Caki2 (cell line): ENCODE results near the gene ATL3. TPM values are rescaled to one million over a fixed set of nuclear protein-coding genes. Genes with fewer than 3 reads are reported as not detected.

ENCODE experiments used
- DNase-seq: peaks from one replicate; pipeline ENCODE4 v3.0.0-alpha.2; 2015; ENCODE audit warnings: low read depth
- in situ Hi-C: cut with HindIII; loops from 2 replicates; pipeline ENCODE4 v1.10.0; 2016; ENCODE audit warnings: low sequenced_read_pairs, low pct_unique_long_range_greater_than_20kb, mixed read lengths
- total RNA-seq: library from RNA; depleted of rRNA; stranded (reverse); fragments of >200 nt; shearing (Covaris generic); gene quantifications from 2 replicates; pipeline ENCODE4 v1.2.3, GENCODE V29; 2014; ENCODE audit warnings: low replicate concordance

Gene ATL3
- total RNA-seq, 1 experiment from 2014 or later = 58.7 TPM

DNA sequence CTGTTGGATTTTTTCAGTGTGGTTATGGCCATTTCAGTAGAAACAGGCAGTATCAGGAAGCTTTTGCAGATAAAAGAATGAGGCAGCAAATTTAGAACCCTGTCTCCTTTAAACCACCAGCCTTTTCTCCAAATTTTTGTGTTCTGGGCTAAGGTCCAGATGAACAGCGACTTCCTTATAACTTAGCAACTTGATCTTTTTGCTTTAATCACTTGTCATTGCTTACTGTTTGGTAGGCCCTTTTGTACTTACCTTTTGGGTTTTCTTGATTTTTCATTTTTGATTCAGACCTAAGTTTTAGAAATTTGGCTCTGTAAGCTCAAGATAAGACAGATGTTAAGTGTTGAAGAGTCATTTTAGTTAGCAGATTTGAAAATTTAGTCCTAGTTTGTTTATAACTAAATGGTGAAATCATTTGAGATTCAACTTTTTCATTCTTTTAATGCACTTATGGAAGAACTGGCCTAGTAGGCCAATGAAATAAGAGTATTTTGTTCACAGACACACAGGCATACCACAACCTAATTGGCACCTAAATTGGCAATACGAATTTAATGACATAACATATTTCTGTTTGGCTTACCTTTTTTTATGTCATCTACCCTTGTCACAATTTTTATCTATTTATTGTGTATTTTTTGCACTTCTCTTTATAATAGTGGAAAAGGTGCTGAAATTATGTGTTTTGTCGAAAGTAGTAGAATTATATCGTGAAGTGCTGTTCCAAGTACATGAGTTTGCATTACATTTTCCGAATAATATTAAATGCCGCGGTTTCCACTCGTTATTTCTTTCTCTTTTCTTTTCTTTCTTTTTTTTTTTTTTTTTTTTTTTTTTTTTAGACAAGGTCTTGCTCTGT is 12.2 kb upstream of the ATL3 start:
- in situ Hi-C loops = no loop called here
- no peak for DNase-seq

DNA sequence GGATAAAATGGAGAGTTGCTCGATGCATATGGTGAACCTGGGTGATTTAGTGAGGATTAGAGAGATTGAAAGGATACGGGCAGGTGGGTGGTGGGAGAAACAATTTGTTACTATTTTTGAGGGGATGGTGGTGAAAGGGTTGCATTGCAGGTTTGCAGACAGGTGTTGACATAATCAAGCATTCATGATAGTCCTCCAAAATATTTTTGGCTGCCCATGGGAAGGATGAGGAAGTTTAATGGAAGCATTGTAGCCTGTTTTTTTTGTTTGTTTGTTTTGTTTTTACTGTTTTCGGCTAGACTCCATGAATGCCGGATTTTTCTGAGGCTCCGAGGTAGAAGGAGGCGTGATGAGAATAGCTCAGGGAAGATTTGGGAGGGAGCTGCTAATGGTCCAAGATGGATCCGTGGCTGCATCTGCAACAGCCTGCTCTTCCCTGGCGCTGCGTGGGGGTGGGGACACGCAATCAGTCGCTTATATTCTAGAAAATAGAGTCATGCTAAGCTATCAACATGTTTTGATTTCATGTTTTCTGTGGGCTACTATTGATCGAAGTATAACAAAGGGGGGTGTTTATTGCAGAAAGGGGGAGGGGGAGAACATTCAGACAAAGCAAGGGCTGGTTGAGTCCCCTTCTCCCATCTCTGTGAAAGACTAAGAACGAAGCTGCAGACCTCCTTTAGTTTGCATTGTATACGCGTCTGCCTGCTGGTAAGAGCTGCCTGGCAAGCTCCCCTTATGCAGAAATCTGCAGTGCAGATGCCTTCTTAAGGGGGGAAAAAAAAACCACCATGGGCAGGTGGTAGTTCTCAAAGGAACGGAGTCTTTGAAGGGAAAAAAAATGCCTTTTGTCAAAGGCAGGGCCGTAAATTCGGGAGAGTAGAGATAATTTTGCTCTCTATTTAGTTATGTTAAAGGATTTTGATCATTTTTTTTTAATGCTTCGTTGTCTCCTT is 11.2 kb upstream of the ATL3 start:
- DNase-seq = no peak
- in situ Hi-C loops = no loop called here

DNA sequence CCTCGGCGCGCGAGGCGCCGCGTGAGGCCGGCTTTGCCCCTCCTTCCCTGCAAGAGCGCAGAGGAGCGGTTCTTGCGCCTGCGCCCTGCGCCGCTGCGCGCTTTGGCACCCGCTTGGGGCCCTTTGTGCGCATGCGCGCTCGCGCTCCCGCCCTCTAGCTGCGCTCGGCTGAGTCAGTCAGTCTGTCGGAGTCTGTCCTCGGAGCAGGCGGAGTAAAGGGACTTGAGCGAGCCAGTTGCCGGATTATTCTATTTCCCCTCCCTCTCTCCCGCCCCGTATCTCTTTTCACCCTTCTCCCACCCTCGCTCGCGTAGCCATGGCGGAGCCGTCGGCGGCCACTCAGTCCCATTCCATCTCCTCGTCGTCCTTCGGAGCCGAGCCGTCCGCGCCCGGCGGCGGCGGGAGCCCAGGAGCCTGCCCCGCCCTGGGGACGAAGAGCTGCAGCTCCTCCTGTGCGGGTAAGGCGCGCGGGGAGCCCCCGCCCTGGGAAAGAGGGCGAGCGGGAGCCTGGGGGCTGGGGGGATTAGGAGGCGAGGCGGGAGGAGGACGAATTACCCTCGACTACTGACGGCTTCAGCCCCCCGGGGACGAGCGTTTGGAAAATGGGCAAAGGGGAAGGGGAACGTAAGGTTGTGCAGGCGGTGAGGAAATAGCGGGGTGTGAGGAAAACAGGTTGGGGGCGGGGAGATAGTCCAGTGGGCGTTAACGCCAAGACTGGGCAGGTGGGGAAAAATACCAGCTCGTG is 10.3 kb upstream of the ATL3 start, which contains the start of gene RTN3:
Gene RTN3 (plus strand): TSS at position 180 of the 745 bp plus-strand sequence. CDS start 137 bp downstream, at position 317.
- in situ Hi-C loops = no loop called here
- peak; percentile 97 for DNase-seq

DNA sequence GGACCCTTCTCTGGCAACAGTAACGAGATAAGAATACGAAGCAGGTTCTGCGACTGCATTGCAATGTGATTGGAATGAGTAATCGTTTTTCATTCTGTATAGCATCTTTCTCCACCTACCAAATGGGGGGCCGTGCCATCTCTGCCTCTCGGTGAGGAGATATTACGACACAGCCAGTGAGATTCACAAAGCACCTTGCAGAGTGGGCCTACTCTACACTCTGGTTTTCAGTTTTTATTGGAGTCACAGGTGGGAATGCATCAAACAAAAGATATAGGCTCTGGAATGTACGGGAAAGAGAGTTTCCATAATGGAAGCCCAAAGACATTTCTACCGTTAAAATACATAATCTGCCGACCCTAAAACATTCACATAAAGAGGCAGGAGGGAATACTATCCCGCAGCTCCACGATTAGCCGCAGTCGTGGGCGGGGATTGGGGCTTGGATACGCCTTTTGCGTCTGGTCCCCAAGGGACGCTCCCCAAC is 9.7 kb upstream of the ATL3 start:
- in situ Hi-C loops = no loop called here
- DNase-seq = no peak

DNA sequence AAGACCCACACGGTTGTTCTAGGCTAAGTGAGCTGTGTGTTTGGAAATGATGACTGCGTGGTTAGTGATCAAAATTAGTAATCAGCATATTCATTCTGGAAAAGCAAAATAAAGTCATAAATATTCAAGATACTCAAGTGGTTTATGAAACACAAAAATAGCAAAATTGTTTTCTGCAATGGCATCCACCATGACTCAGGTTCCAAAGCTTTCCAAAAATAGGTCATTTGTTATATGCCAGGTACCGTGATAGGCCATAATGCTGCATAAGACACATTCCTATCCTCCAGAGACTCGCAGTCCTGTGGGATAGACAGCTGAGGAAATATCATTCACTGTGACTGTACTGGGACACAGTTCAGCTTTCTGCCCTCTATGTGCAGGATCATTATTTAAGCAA is 2.4 kb upstream of the ATL3 start:
- DNase-seq = no peak
- in situ Hi-C loops = no loop called here

DNA sequence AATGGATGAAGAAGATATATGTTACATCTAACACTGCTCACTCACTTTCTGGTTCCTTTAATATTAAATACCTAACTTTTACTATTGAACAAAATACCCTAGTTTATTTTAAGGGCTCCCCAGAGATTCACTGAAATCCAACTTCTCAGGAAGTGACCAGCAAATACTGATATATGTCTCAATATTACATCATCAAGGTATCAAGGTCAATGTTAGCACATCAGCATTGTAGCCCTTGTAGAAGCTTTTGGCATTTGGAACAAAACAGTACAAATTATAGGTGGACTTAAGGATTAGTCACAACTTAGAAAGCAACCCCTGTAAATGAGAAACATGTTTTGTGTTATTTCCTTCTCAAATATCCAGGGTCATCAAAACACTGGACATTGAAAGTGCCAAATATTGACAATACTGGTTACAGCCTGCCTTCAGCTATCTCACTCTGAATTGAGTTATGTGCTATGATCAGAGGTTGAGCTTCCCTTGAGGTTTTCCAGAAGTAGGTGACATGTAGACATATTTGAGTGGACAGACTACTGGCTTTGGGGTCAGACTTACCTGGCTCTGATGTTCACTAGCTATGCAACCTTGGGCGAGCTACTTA is 1.9 kb upstream of the ATL3 start:
- in situ Hi-C loops = no loop called here
- no peak for DNase-seq

DNA sequence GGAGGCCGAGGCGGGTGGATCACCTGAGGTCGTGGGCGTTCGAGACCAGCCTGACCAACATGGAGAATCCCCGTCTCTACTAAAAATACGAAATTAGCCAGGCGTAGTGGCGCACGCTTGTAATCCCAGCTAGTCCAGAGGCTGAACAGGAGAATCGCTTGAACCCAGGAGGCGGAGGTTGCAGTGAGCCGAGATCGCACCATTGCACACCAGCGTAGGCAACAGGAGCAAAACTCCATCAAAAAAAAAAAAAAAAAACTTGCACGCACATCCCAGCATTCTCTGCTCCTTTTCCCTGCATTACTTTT is 934 bp upstream of the ATL3 start:
- in situ Hi-C loops = no loop called here
- DNase-seq = no peak

DNA sequence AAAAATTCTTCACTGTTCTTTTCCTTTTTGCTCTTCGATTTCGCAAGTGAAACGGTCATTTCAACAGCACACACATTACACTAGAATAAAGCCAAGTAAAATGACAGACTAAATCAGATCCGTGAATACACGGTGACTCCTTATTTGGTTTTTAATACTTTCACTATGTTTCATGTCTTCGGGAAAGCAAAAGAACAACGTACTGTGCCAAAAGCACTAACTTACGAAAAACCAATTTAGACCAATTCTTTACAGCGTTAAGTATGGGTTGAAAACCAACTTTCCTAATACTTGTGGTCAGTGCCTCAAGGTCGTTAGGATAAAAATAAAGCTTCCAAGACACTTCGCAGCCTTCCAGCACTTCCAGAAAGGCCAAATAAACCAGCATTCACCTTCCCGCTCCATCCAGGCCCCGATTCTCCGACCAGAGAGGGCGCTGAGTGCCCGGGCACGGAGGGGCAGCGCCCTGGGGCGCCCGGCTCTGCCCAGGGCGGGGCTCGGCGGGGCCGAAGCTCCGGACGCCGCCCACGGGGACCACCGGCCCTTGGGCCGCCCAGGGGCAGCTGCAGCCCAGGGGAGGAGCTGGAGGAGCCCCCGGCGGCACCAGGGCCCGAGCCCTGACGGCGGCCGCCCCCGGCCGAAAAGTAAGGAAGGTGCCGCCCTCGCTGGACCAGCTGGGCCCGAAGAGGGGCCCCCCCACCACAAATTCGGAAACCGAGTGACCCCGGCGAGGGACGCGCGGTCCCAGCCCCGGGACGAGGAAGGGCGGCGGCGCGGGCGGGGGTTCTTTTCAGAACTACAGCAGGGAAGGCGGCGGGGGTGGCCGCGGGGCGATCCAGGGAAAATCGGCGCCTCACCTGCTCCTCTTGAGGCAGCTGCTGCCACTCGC is 499 bp downstream of the ATL3 start:
- in situ Hi-C loops = no loop called here

DNA sequence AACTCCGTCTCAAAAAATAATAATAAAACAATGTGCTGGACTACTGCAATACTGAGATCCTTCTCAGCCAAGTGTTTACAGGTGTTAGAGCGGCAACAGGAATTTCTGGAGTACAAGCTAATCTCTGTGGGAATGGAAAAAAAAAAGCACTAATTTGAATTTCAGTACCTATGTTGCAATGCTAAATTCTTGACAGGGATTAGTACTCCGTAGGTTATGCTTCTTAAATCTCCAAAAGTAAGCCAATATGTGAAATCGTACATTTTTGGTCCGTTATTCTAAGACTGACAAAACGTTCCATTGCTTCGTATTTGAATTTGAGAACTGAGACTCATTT is 1.1 kb downstream of the ATL3 start:
- in situ Hi-C loops = no loop called here
- peak; percentile 19 for DNase-seq

More for the DNA sequence above, 499 bp downstream of the ATL3 start:
- peak; percentile 53 for DNase-seq

DNA sequence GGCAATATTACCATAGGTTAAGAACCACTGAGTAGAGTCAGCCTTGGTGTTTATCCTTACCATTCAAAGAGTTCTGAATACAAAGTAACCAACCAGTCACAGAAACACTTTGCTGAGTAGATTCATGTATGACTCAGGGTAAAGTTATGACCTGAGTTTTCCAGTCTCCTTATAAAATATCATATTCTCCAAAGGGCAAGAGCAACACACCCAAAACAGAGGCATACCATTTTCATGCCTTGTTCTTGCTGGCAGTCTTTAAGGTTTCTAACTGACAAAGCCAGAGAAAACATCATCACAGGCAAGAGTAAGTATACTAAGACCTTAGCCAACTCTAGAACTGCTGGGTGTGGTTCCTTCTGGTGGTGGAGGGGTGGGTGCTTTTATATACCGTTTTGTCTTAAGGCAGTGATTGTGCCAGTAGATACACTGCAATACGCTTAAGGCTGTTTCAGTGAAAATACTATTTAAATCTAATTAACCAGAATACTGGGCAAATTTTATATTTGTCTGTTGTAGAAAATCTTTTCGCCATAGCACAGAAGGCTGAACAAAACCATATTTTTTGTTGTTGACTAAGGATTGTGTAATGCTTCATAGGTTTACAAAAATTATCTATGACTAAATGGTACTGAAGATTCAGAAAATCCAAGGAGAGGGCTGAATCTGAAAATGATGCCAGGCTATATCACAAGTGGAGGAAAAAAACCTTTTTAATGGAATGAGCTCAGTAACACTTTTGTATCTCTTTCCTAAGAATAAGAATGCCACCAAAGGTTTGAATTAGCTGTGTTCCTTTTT is 3.0 kb downstream of the ATL3 start:
- DNase-seq = peak; percentile 85
- in situ Hi-C loops = no loop called here

DNA sequence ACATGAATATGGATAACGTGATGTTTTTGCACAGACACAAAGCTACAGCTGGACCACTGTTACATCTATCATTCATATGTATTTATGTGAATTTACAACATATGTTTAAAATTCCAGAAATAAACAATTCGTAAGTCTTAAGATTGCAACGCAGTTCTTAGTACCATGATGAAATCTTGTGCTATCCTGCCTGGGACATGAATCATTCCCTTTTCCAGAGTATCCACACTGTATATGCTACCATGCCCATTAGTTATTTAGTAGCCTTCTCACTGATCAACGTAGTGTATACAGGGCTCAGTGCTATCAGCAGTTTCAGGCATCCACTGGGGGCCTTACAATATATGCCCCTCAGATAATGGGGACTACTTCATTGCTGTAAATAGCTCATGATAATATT is 4.3 kb downstream of the ATL3 start:
- peak; percentile 32 for DNase-seq
- in situ Hi-C loops = no loop called here

DNA sequence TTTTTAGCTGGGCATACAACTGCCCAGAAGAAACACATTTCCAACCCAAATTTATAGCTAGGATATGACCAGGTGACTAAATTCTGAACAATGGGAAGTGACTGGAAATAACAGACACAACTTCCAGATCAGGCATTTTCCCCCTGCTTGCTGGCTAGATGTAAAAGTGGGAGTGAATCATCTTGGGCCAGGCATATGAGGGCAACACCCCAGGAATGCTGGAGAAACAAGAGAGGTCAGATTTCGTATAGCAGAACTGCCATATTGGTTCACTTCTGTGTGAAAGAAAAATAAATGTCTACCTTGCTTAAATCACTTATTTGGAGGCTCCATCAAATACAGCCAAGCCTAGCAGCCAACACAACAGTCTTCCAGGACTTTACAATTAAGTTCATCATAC is 7.4 kb downstream of the ATL3 start:
- in situ Hi-C loops = no loop called here
- peak; percentile 51 for DNase-seq

DNA sequence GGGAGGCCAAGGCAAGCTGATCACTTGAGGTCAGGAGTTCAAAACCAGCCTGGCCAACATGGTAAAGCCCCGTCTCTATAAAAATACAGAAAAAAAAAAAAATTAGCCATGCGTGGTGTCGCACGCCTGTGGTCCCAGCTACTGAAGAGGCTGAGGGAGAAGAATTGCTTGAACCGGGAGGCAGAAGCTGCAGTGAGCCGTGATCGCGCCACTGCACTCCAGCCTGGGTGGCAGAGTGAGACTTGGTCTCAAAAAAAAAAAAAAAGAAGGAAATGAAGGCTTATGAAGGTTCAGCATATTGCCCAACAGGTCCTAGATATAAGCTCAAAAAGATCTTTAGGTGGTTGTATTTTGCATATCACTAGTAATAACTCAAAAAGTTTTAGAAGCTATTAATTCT is 10.2 kb downstream of the ATL3 start:
- in situ Hi-C loops = no loop called here
- no peak for DNase-seq

DNA sequence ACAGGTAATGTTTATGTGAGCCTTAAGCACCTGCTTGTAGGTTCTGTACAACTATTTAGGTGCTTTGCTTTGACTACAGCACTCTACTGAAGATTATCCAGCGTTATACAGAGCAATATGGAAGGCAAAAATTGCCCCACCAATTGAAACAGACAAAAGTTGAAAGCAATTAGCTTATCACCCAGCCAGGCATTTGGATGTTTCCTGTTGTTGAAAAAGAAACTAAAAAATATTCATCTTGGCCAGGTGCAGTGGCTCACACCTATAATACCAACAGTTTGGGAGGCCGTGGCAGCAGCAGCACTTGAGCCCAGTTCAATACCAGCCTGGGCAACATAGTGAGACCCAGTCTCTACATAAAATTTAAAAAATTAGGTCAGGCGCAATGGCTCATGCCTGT is 18.5 kb downstream of the ATL3 start:
- in situ Hi-C loops = no loop called here
- no peak for DNase-seq

DNA sequence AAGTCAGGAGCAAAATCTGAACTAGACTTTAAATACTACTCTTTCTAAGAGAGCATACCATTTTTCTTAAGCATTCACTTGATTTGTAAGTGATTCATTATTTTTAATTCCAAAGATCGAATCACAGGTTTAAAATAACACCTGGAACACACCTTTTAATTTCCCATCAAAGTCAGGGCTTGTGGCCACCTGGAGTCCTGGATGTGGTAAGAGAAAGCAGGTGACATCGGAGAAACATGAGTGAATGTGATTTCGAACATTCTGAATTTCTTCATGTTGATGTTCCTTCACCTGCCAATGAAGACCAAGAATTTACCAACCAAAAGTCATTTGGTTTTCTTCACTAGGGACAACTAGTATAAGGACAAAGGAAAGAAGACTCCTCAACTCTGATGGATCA is 28.0 kb downstream of the ATL3 start:
- no peak for DNase-seq
- in situ Hi-C loops = no loop called here

DNA sequence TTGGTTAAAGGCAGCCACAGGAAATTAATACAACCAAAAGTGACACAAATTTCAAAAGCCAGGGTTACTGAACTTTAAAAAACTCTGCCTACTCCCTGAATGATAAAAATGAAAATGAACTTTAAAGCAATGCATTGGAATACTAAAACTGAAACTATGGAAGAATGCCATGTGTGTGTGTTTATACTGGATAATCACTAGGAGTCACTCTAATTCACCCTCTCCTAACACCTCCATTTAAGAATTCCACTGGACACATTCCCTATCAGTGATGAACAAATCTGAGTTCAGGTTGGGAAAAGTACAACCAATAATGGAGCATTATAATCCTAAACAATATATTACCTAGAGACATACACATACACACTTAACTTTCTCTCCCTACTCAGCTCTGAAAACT is 29.4 kb downstream of the ATL3 start:
- no peak for DNase-seq
- in situ Hi-C loops = no loop called here
